H1 (cell line): ENCODE results near the gene SSR2. TPM values are rescaled to one million over a fixed set of nuclear protein-coding genes. Genes with fewer than 3 reads are reported as not detected.

Experiments used
- CTCF ChIA-PET: fragments of 300-600 bp; sonication (Branson Sonifier 250); formaldehyde crosslinking; loops from one replicate; lab custom pipeline; 2021; ENCODE audit not compliant: partially characterized antibody; lab: Charles Lee
- POLR2A ChIA-PET: fragments of 300-600 bp; sonication (Branson Sonifier 250); formaldehyde crosslinking; loops from one replicate; lab custom pipeline; 2021; ENCODE audit warnings: inconsistent platforms; ENCODE audit not compliant: partially characterized antibody; lab: Charles Lee
- DNase-seq, 2 experiments: peaks; one replicate each; pipeline versions ENCODE4 v3.0.0 to v3.0.0-alpha.2; 2010 to 2022; ENCODE audit warnings: low spot score in 2 of 2, low read depth in 1 of 2, mixed read lengths in 1 of 2
- FAIRE-seq: peaks from 2 replicates; lab custom pipeline; 2011; peaks lifted over from hg19 to GRCh38; lab: Jason Lieb, UNC
- H2AFZ ChIP-seq: 2 replicates; pipeline ENCODE4 v1.8.1; 2012; ENCODE audit warnings: low read length, inconsistent platforms
- H2AK5ac ChIP-seq: 2 replicates; pipeline ENCODE4 v1.6.1; 2013; ENCODE audit warnings: low read depth, low read length
- H2BK120ac ChIP-seq: replicated peaks from 2 replicates; pipeline ENCODE3; 2013; ENCODE audit warnings: low read depth, low read length, inconsistent platforms
- H2BK12ac ChIP-seq: 2 replicates; pipeline ENCODE4 v1.6.1; 2013; ENCODE audit warnings: low read depth, low read length
- H2BK15ac ChIP-seq: 2 replicates; pipeline ENCODE4 v1.6.1; 2013; ENCODE audit warnings: low read length
- H2BK20ac ChIP-seq: 2 replicates; pipeline ENCODE4 v1.6.1; 2013; ENCODE audit warnings: low read length
- H2BK5ac ChIP-seq: 2 replicates; pipeline ENCODE4 v1.6.1; 2013; ENCODE audit warnings: low read depth, low read length
- H3K14ac ChIP-seq: 2 replicates; pipeline ENCODE4 v1.6.1; 2013; ENCODE audit warnings: inconsistent platforms; ENCODE audit not compliant: insufficient read length
- H3K18ac ChIP-seq: 2 replicates; pipeline ENCODE4 v1.6.1; 2013; ENCODE audit warnings: low read length; ENCODE audit errors: extremely low read depth
- H3K23ac ChIP-seq: 2 replicates; pipeline ENCODE4 v1.6.1; 2013; ENCODE audit warnings: inconsistent platforms; ENCODE audit not compliant: insufficient read length
- H3K23me2 ChIP-seq: 2 replicates; pipeline ENCODE4 v1.6.1; 2013; ENCODE audit warnings: low read depth, low read length
- H3K27ac ChIP-seq: 2 replicates; pipeline ENCODE4 v1.6.1; 2011; ENCODE audit warnings: low read depth, low read length, inconsistent platforms
- H3K27me3 ChIP-seq, 4 experiments: replicated peaks in 1 of 4; 1 replicate in 1 of 4; 2 replicates in 3 of 4; pipeline versions ENCODE4 v1.6.1 to v1.8.1; 2011 to 2013; ENCODE audit warnings: low read length in 3 of 4, mild to moderate bottlenecking in 3 of 4, inconsistent platforms in 2 of 4, mixed read lengths in 2 of 4, moderate library complexity in 1 of 4; ENCODE audit not compliant: control insufficient read depth in 3 of 4, insufficient read depth in 3 of 4; ENCODE audit errors: extremely low read depth in 1 of 4
- H3K36me3 ChIP-seq, 4 experiments: 2 replicates each; pipeline versions ENCODE4 v1.6.1 to v1.8.1; 2011 to 2013; ENCODE audit warnings: mild to moderate bottlenecking in 4 of 4, low read length in 3 of 4, moderate library complexity in 2 of 4, control low read depth in 1 of 4, inconsistent platforms in 1 of 4; ENCODE audit not compliant: insufficient read depth in 4 of 4, control insufficient read depth in 2 of 4
- H3K4ac ChIP-seq: replicated peaks from 2 replicates; pipeline ENCODE3; 2013; ENCODE audit warnings: low read length, low read depth, mixed read lengths, inconsistent platforms; ENCODE audit not compliant: insufficient read length
- H3K4me1 ChIP-seq, 4 experiments: replicated peaks in 1 of 4; 1 replicate in 1 of 4; 2 replicates in 3 of 4; pipeline versions ENCODE4 v1.6.1 to v1.8.1; 2011 to 2013; ENCODE audit warnings: low read length in 3 of 4, inconsistent platforms in 2 of 4, mixed read lengths in 1 of 4; ENCODE audit not compliant: insufficient read depth in 4 of 4, control insufficient read depth in 3 of 4
- H3K4me2 ChIP-seq, 2 experiments: 2 replicates each; pipeline versions ENCODE4 v1.6.1 to v1.8.1; 2011 to 2013; ENCODE audit warnings: low read depth in 2 of 2, low read length in 2 of 2, control low read depth in 1 of 2, inconsistent platforms in 1 of 2, mild to moderate bottlenecking in 1 of 2; ENCODE audit not compliant: insufficient read depth in 1 of 2
- H3K4me3 ChIP-seq, 4 experiments: fragments of 200-600, 300-600 bp in 1 of 4; sonication (generic), shearing (Covaris generic), sonication (Bioruptor Twin) in 1 of 4; 2 replicates each; pipeline versions ENCODE4 v1.5.1 to v1.8.1; 2011 to 2016; ENCODE audit warnings: low read length in 4 of 4, low read depth in 3 of 4, control low read depth in 2 of 4, inconsistent platforms in 2 of 4, mild to moderate bottlenecking in 2 of 4, mixed read lengths in 1 of 4, moderate library complexity in 1 of 4; ENCODE audit not compliant: insufficient read depth in 2 of 4; ENCODE audit errors: extremely low read depth in 1 of 4
- H3K56ac ChIP-seq: replicated peaks from 2 replicates; pipeline ENCODE3; 2013; ENCODE audit warnings: low read depth, mild to moderate bottlenecking, mixed read lengths, low read length, inconsistent platforms; ENCODE audit not compliant: insufficient read length
- H3K79me1 ChIP-seq: 2 replicates; pipeline ENCODE4 v1.6.1; 2013; ENCODE audit warnings: low read depth, low read length, control low read depth
- H3K79me2 ChIP-seq, 2 experiments: 2 replicates each; pipeline versions ENCODE4 v1.6.1 to v1.8.1; 2012 to 2013; ENCODE audit warnings: low read length in 2 of 2, mild to moderate bottlenecking in 2 of 2, inconsistent platforms in 1 of 2; ENCODE audit not compliant: insufficient read depth in 2 of 2, control insufficient read depth in 1 of 2
- H3K9ac ChIP-seq, 4 experiments: replicated peaks in 1 of 4; 1 replicate in 1 of 4; 2 replicates in 3 of 4; pipeline versions ENCODE4 v1.6.1 to v1.8.1; 2011 to 2013; ENCODE audit warnings: low read depth in 3 of 4, low read length in 3 of 4, control low read depth in 2 of 4, mild to moderate bottlenecking in 2 of 4, moderate library complexity in 2 of 4, inconsistent platforms in 1 of 4; ENCODE audit errors: extremely low read depth in 1 of 4
- H3K9me3 ChIP-seq, 2 experiments: 2 replicates each; pipeline versions ENCODE4 v1.6.1 to v1.8.1; 2012 to 2013; ENCODE audit warnings: mild to moderate bottlenecking in 2 of 2, moderate library complexity in 2 of 2, control low read depth in 1 of 2, inconsistent platforms in 1 of 2, low read depth in 1 of 2, low read length in 1 of 2, mixed read lengths in 1 of 2; ENCODE audit not compliant: insufficient read depth in 2 of 2
- H4K20me1 ChIP-seq, 2 experiments: replicated peaks in 1 of 2; 2 replicates each; pipeline versions ENCODE3 to v1.8.1; 2011 to 2013; ENCODE audit warnings: inconsistent platforms in 2 of 2, low read length in 2 of 2, mild to moderate bottlenecking in 1 of 2; ENCODE audit not compliant: insufficient read depth in 2 of 2, control insufficient read depth in 1 of 2
- H4K5ac ChIP-seq: 2 replicates; pipeline ENCODE4 v1.6.1; 2013; ENCODE audit warnings: low read length, low read depth, mixed read lengths, inconsistent platforms; ENCODE audit not compliant: insufficient read length
- H4K8ac ChIP-seq: 2 replicates; pipeline ENCODE4 v1.8.0; 2013; ENCODE audit warnings: mild to moderate bottlenecking, moderate library complexity, low read length, inconsistent platforms; ENCODE audit not compliant: insufficient read depth; ENCODE audit errors: extremely low read depth
- H4K91ac ChIP-seq: replicated peaks from 2 replicates; pipeline ENCODE3; 2013; ENCODE audit warnings: low read length, mixed read lengths, inconsistent platforms; ENCODE audit not compliant: insufficient read length
- ASH2L ChIP-seq: fragments of 200-600, 300-600 bp; sonication (generic); IDR thresholded peaks from one replicate; pipeline ENCODE4 v1.7.1; 2017; ENCODE audit warnings: low read length
- CHD1 ChIP-seq: IDR thresholded peaks from 2 replicates; pipeline ENCODE4 v1.6.1; 2012; ENCODE audit warnings: low read depth, low read length, improper control_type of control experiment
- FOSL1 ChIP-seq: IDR thresholded peaks from 2 replicates; pipeline ENCODE4 v1.6.1; 2011; ENCODE audit warnings: mild to moderate bottlenecking, low read depth, low read length, moderate library complexity; ENCODE audit not compliant: insufficient read depth
- KDM4A ChIP-seq: IDR thresholded peaks from one replicate; pipeline ENCODE4 v1.7.1; 2012; ENCODE audit warnings: low read depth, mild to moderate bottlenecking, moderate library complexity, low read length, inconsistent platforms; ENCODE audit not compliant: severe bottlenecking
- NRF1 ChIP-seq: IDR thresholded peaks from 2 replicates; pipeline ENCODE4 v1.6.1; 2011; ENCODE audit warnings: mild to moderate bottlenecking, low read depth, low read length, improper control_type of control experiment
- POLR2A ChIP-seq, 2 experiments: IDR thresholded peaks; 1 replicate in 1 of 2; 2 replicates in 1 of 2; pipeline ENCODE4 v1.6.1; 2011; ENCODE audit warnings: low read depth in 2 of 2, low read length in 2 of 2, mild to moderate bottlenecking in 2 of 2; ENCODE audit errors: control extremely low read depth in 1 of 2
- RNF2 ChIP-seq: fragments of 200-900, 300-1000 bp; sonication (generic); IDR thresholded peaks from 2 replicates; pipeline ENCODE4 v1.7.1; 2016; ENCODE audit warnings: borderline replicate concordance, low read depth, mild to moderate bottlenecking, antibody characterized with exemption, low read length; ENCODE audit not compliant: poor library complexity, severe bottlenecking; ENCODE audit errors: missing control alignments
- WGBS, 2 experiments: shearing (Covaris generic) in 1 of 2; methylation state at CpG; one replicate each; pipeline versions ENCODE4 v1.1.6 to v1.1.7; 2013 to 2015; ENCODE audit warnings: low lambda C conversion rate in 2 of 2, mixed read lengths in 2 of 2, inconsistent platforms in 1 of 2, low coverage in 1 of 2, missing lambda C conversion rate in 1 of 2; ENCODE audit not compliant: insufficient replicate concordance in 2 of 2, insufficient coverage in 1 of 2, insufficient read length in 1 of 2; ENCODE audit errors: extremely low coverage in 1 of 2, missing lambda C conversion rate in 1 of 2; 5-methylcytosine and 5-hydroxymethylcytosine counted together
- polyA plus RNA-seq, 7 experiments: library from polyadenylated mRNA; depleted of rRNA in 3 of 7; stranded (reverse) in 5 of 7; unstranded in 2 of 7; fragments of >200 nt in 5 of 7; fragments of 200-250 nt in 2 of 7; gene quantifications; 1 replicate in 5 of 7; 2 replicates in 1 of 7; 4 replicates in 1 of 7; pipeline versions ENCODE4 v1.2.1 to v1.2.3, GENCODE V29; 2011 to 2013; ENCODE audit warnings: missing spikeins in 2 of 7, mixed read lengths in 2 of 7
- total RNA-seq: library from RNA; stranded (reverse); fragmentation: NEBNext Ultra II Directional; extraction: Animal tissue kit (Norgen Biotek cat#: 25700); gene quantifications from 2 replicates; pipeline ENCODE4 v1.2.1, GENCODE V29; 2021

The SSR2 gene
- total and polyA plus RNA-seq, 2 of the 8 experiments (the other 6 are each of a cell fraction or from before 2014, with no cell fraction given), result 190 to 648 TPM

DNA sequence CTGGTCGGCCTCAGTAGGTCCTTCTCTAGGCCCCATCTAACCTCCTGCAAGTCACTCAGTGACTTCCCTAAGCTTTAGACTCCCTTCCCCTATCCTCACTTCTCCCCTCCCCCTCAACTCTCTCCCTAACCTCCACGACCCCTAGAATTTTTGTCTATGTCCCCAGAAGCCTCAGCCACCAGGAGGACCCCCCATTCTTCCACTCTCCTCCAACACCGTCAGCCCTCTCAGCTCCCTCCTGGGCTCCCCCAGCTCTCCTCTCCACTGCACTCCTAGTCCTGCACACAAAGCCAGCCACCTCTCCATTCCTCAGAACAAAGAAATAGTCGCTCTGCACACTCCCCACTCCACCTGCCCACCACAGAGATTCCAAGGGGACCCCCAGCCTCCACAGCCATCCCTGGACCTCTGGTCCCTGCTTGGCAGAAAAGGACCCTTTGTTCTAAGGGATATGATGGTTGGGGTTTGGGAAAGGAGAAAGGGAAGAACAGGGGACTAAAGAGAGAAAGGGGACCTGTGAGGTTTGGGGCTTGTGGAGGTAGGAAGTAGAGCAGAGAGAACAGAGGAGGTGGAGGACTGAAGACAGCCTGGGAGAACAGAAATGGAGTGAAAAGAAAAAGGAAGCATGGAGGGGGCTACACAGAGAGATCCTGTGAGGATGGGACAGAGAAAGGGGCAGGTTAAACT is 45.2 kb downstream of the SSR2 start:
- H3K4me2 ChIP-seq, result peak overlapping the region; percentile 93 to 99
- no peak for DNase-seq

More for the DNA sequence above, 45.2 kb downstream of the SSR2 start:
- Histone ChIP-seq H3K79me2 (peaks cover 42 to 72% of the 10 kb centered on the region in 2 experiments), H2BK15ac (0 out of 2 replicates have a peak overlapping the region, but pooled peaks have one; percentile 46), H3K4ac (peak overlapping the region; percentile 38), H3K56ac (no peak overlapping the region), H2BK12ac (peak overlapping the region; percentile 80; the same call in 1 of the 2 replicates), H3K27ac (no peak overlapping the region), H3K14ac (no peak overlapping the region), H3K9ac (no peak overlapping the region; a peak in 3 of 7 replicates), H2BK120ac (no peak overlapping the region), H3K23ac (no peak overlapping the region)
- ChIA-PET CTCF (interaction anchor here (0.5 to 9.6 kb wide), 28 partner anchors 8 to 729 kb away, joined by 3 to 126 read pairs (median 4); partner anchors contain the start of genes MEX3A and RAB25), POLR2A (interaction anchor here (0.8 to 19.2 kb wide), 18 partner anchors 4 to 270 kb away, joined by 3 to 282 read pairs (median 4); partner anchors contain the start of genes ARHGEF2, KHDC4, LAMTOR2 and PMF1)
- 40% methylated on average over 4 of the region's 4 CpGs; no CpG with 5 or more reads in 1 of the 2 experiments for WGBS, 2 experiments
- no peak for TF ChIP-seq NRF1
- no peak for TF ChIP-seq FOSL1
- peak; percentile 12 for TF ChIP-seq ASH2L
- TF ChIP-seq KDM4A, result no peak
- TF ChIP-seq CHD1, result no peak
- peak in 1 of 2 experiments; percentile 19; a peak in 1 of 3 replicates for TF ChIP-seq POLR2A (IDR thresholded peaks at IDR 0.05; ENCODE audit: control extremely low read depth in 1 of 2, low read depth in 2 of 2, low read length in 2 of 2)
- no peak for TF ChIP-seq RNF2
- TF ChIP-seq, all 59 proteins: peak for 2
- Histone ChIP-seq H4K5ac (peak overlapping the region; percentile 5), H3K79me1 (peaks cover 27% of the 10 kb centered on the region), H3K23me2 (peaks cover 25% of the 10 kb centered on the region), H3K4me3 (peak overlapping the region; percentile 77 to 97 (median 90); a peak in 7 of 8 replicates), H4K8ac (no peak overlapping the region), H3K4me1 (peaks cover 24 to 48% (median 35%) of the 10 kb centered on the region in 4 experiments), H2BK5ac (0 out of 2 replicates have a peak overlapping the region, but pooled peaks have one; percentile 44), H2AK5ac (no peak overlapping the region), H4K91ac (no peak overlapping the region), H3K18ac (peak overlapping the region; percentile 85; the same call in 1 of the 2 replicates), H2AFZ (no peak overlapping the region), H2BK20ac (peak overlapping the region; percentile 32; the same call in 1 of the 2 replicates), H3K9me3 (no peaks in the 10 kb centered on the region), H3K36me3 (peaks cover 0 to 3% (median 0%) of the 10 kb centered on the region in 4 experiments; a peak in 1 of 8 replicates), H3K27me3 (no peaks in the 10 kb centered on the region), H4K20me1 (peaks cover 23 to 27% of the 10 kb centered on the region in 2 experiments)
- no peak for FAIRE-seq
